K562 (cell line): ENCODE results near the gene SYNE2. TPM values are rescaled to one million over a fixed set of nuclear protein-coding genes. Genes with fewer than 3 reads are reported as not detected.

Experiments used
- ATAC-seq: fragments of 200-7000 bp; cut with Tn5 transposase; 3 replicates; pipeline ENCODE4 v1.9.1; 2020; ENCODE audit warnings: moderate library complexity
- BruUV-seq: library from RNA; stranded (reverse); fragments of 400-500 nt; replicated peaks from 2 replicates; lab custom pipeline; 2021; lab: Mats Ljungman, UMichigan
- CTCF ChIA-PET: fragments of 300-600 bp; formaldehyde crosslinking; extraction: SDS; loops from one replicate; lab custom pipeline; 2021; ENCODE audit warnings: low intra/inter-chr PET ratio; lab: Yijun Ruan, JAX
- POLR2A ChIA-PET: fragments of 300-600, 350-650 bp; sonication (Branson Sonifier 250); formaldehyde crosslinking; extraction: SDS; loops from one replicate; lab custom pipeline; 2021; ENCODE audit warnings: antibody characterized with exemption, inconsistent platforms; lab: Yijun Ruan, JAX
- DNase-seq, 4 experiments: peaks; one replicate each; pipeline versions ENCODE4 v3.0.0 to v3.0.0-alpha.2; 2011 to 2018; ENCODE audit warnings: low spot score in 3 of 4, mixed read lengths in 3 of 4; ENCODE audit errors: extremely low read depth in 1 of 4
- FAIRE-seq: peaks from 2 replicates; lab custom pipeline; 2011; peaks lifted over from hg19 to GRCh38; lab: Jason Lieb, UNC
- H2AFZ ChIP-seq: 2 replicates; pipeline ENCODE4 v1.6.0; 2011; ENCODE audit warnings: low read depth, low read length, control low read depth, inconsistent platforms
- H3K27ac ChIP-seq: fragments of 200-600 bp; 3 replicates; pipeline ENCODE4 v1.8.0; 2011; ENCODE audit warnings: low read depth, mild to moderate bottlenecking, control low read depth, inconsistent platforms, low read length, moderate library complexity, mixed read lengths; ENCODE audit errors: extremely low read depth
- H3K27me3 ChIP-seq, 2 experiments: fragments of 300-600 bp in 1 of 2; 2 replicates in 1 of 2; 3 replicates in 1 of 2; pipeline versions ENCODE4 v1.6.0 to v1.8.0; 2011; ENCODE audit warnings: inconsistent platforms in 2 of 2, low read length in 2 of 2, mild to moderate bottlenecking in 1 of 2, mixed read lengths in 1 of 2, moderate library complexity in 1 of 2; ENCODE audit not compliant: control insufficient read depth in 2 of 2, insufficient read depth in 2 of 2
- H3K36me3 ChIP-seq: fragments of 300-600 bp; 3 replicates; pipeline ENCODE4 v1.8.0; 2011; ENCODE audit warnings: mild to moderate bottlenecking, low read length, inconsistent platforms; ENCODE audit not compliant: control insufficient read depth, insufficient read depth
- H3K4me1 ChIP-seq, 2 experiments: fragments of 200-600 bp in 1 of 2; replicated peaks in 1 of 2; 2 replicates in 1 of 2; 3 replicates in 1 of 2; pipeline versions ENCODE4 v1.5.1 to v1.8.0; 2011; ENCODE audit warnings: inconsistent platforms in 2 of 2, low read length in 2 of 2, mild to moderate bottlenecking in 1 of 2, mixed read lengths in 1 of 2, moderate library complexity in 1 of 2; ENCODE audit not compliant: control insufficient read depth in 2 of 2, insufficient read depth in 2 of 2
- H3K4me2 ChIP-seq: 2 replicates; pipeline ENCODE4 v1.6.1; 2011; ENCODE audit warnings: low read length, control low read depth, inconsistent platforms, mixed read lengths; ENCODE audit not compliant: insufficient read depth
- H3K4me3 ChIP-seq: fragments of 200-600 bp; sonication (generic), shearing (Covaris generic); 2 replicates; pipeline ENCODE4 v1.5.1; 2016; ENCODE audit warnings: control low read depth, inconsistent platforms
- H3K79me2 ChIP-seq: fragments of 200-600 bp; 3 replicates; pipeline ENCODE4 v1.8.0; 2011; ENCODE audit warnings: low read length, inconsistent platforms; ENCODE audit not compliant: control insufficient read depth, insufficient read depth
- H3K9ac ChIP-seq, 2 experiments: 2 replicates each; pipeline versions ENCODE4 v1.6.0 to v1.6.1; 2011; ENCODE audit warnings: low read depth in 2 of 2, low read length in 2 of 2, control low read depth in 1 of 2, inconsistent platforms in 1 of 2, mild to moderate bottlenecking in 1 of 2, mixed read lengths in 1 of 2; ENCODE audit not compliant: insufficient read depth in 1 of 2
- H3K9me1 ChIP-seq: one replicate; pipeline ENCODE4 v1.6.0; 2011; ENCODE audit warnings: inconsistent platforms, mild to moderate bottlenecking, low read length, moderate library complexity; ENCODE audit not compliant: control insufficient read depth, insufficient read depth
- H3K9me3 ChIP-seq: replicated peaks from 2 replicates; pipeline ENCODE4 v1.5.1; 2011; ENCODE audit warnings: low read depth, low read length, inconsistent platforms; ENCODE audit not compliant: control insufficient read depth, insufficient read depth
- H4K20me1 ChIP-seq: replicated peaks from 2 replicates; pipeline ENCODE4 v1.6.1; 2011; ENCODE audit warnings: low read length, inconsistent platforms, mixed read lengths; ENCODE audit not compliant: control insufficient read depth, insufficient read depth
- TEAD1 ChIP-seq, 2 experiments: fragments of 450-650 bp in 1 of 2; sonication (generic) in 1 of 2; formaldehyde crosslinking; IDR thresholded peaks; 2 replicates each; pipeline versions ENCODE4 v1.4.0 to v1.8.0; 2020 to 2022; ENCODE audit warnings: mild to moderate bottlenecking in 2 of 2, missing genetic modification reagents in 1 of 2
- WGBS: fragments of 100-300 bp; shearing (Covaris generic); methylation state at CpG from one replicate; pipeline ENCODE4 v1.1.6; 2016; ENCODE audit warnings: low coverage, mixed read lengths; ENCODE audit not compliant: insufficient coverage; ENCODE audit errors: missing lambda C conversion rate; 5-methylcytosine and 5-hydroxymethylcytosine counted together
- in situ Hi-C: fragments of 300-500 bp; cut with MboI; formaldehyde crosslinking; loops from 4 replicates; pipeline ENCODE4 v1.15.0; 2018; ENCODE audit warnings: inconsistent platforms, mixed read lengths
- intact Hi-C: fragments of 100-400 bp; cut with micrococcal nuclease; formaldehyde crosslinking; loops from 2 replicates; pipeline ENCODE4 v1.14.2; 2022
- polyA plus RNA-seq, 8 experiments: library from polyadenylated mRNA; depleted of rRNA in 4 of 8; stranded (reverse) in 5 of 8; unstranded in 3 of 8; fragments of >200 nt; fragmentation: Nextera tagmentation in 2 of 8; fragmentation: Illumina TruSeq in 1 of 8; extraction: Ambion mirVana in 2 of 8; extraction: Trizol in 1 of 8; gene quantifications; 2 replicates each; pipeline versions ENCODE4 v1.2.1 to v1.2.3, GENCODE V29; 2011 to 2014; ENCODE audit warnings: inconsistent platforms in 1 of 8, missing spikeins in 1 of 8
- total RNA-seq, 7 experiments: library from RNA; depleted of rRNA in 6 of 7; stranded (reverse); fragments of >200 nt in 6 of 7; fragmentation: Illumina TruSeq in 2 of 7; extraction: Trizol in 2 of 7; gene quantifications; 2 replicates each; pipeline versions ENCODE4 v1.2.1 to v1.2.3, GENCODE V29; 2011 to 2021; ENCODE audit warnings: low replicate concordance in 1 of 7
- TF ChIP-seq, protein P1 (sequence below): IDR thresholded peaks from 2 replicates; pipeline ENCODE4 v1.6.1; 2011; ENCODE audit not compliant: insufficient read length; ENCODE audit errors: extremely low read depth
- TF ChIP-seq, protein P2 (sequence below): sonication (generic); formaldehyde crosslinking; IDR thresholded peaks from 2 replicates; pipeline ENCODE4 v1.8.0; 2023; ENCODE audit warnings: missing genetic modification reagents, mild to moderate bottlenecking, borderline replicate concordance
- TF ChIP-seq, protein P3 (sequence below), 2 experiments: fragments of 450-650 bp; formaldehyde crosslinking in 1 of 2; IDR thresholded peaks; 2 replicates each; pipeline versions ENCODE4 v1.4.0 to v1.6.1; 2014 to 2020; ENCODE audit warnings: mild to moderate bottlenecking in 2 of 2, borderline replicate concordance in 1 of 2, low read depth in 1 of 2

SYNE2 gene
- total and polyA plus RNA-seq, 9 of the 15 experiments (the other 6 are each of a cell fraction or from before 2014, with no cell fraction given) = 0.06 to 0.53 (median 0.11) TPM

DNA sequence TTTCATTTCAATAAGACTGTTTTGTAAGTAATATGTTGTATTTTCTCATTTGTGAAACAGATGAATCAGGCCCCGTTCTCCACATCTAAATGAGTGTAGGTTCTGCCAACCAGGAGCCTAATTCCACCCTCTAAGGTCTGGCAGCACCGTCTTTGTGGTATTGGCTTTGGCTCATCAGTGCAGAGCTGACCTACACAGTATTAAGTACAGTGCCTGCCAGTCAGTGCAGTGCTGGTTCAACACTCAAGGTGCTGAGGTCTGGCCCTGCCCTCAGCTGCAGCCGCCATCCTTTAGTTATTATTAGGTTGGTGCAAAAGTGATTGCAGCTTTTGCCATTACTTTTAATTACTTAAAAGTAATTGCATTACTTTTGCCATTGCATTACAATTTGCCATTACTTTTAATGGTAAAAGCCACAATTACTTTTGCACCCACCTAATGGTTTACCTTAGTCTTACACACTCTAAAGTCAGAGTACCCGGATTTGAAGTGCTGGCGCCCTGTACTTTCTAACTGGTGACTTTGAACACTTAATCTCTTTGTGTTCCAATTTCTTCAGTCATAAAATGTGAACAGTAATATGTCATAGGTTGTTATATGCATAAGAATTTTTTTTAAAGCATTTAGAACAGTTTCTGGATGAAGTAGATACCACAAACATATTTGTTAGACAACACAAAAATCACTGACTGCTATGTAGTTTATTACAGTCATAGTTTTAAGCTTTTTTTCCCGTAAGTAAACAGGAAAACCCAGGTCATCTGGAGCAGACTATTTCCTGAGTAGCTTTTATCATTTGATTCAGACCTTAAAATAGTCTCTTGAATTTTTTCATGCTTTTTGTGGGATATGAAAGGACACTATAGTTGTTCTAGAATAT lies 99.5 kb downstream of the SYNE2 start:
- DNase-seq = no peak
- Histone ChIP-seq H3K27ac (no peak overlapping the region), H3K4me2 (no peak overlapping the region), H3K9ac (no peak overlapping the region), H3K4me3 (no peak overlapping the region), H4K20me1 (no peaks in the 10 kb centered on the region), H3K79me2 (no peaks in the 10 kb centered on the region), H3K4me1 (no peaks in the 10 kb centered on the region), H3K9me1 (no peaks in the 10 kb centered on the region), H2AFZ (no peak overlapping the region), H3K36me3 (no peaks in the 10 kb centered on the region), H3K9me3 (no peaks in the 10 kb centered on the region), H3K27me3 (no peaks in the 10 kb centered on the region; a peak in 1 of 5 replicates)
- intact Hi-C loops (no loop called here), in situ Hi-C loops (no loop called here)
- POLR2A ChIA-PET = no interaction called here
- CTCF ChIA-PET = no interaction called here
- BruUV-seq = no TSS peak
- FAIRE-seq = no peak
- WGBS = 0% methylated on average over 6 of the region's 6 CpGs
- no peak for ATAC-seq
- TF ChIP-seq, protein P1, sequence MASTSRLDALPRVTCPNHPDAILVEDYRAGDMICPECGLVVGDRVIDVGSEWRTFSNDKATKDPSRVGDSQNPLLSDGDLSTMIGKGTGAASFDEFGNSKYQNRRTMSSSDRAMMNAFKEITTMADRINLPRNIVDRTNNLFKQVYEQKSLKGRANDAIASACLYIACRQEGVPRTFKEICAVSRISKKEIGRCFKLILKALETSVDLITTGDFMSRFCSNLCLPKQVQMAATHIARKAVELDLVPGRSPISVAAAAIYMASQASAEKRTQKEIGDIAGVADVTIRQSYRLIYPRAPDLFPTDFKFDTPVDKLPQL = no peak
- TF ChIP-seq, protein P2, sequence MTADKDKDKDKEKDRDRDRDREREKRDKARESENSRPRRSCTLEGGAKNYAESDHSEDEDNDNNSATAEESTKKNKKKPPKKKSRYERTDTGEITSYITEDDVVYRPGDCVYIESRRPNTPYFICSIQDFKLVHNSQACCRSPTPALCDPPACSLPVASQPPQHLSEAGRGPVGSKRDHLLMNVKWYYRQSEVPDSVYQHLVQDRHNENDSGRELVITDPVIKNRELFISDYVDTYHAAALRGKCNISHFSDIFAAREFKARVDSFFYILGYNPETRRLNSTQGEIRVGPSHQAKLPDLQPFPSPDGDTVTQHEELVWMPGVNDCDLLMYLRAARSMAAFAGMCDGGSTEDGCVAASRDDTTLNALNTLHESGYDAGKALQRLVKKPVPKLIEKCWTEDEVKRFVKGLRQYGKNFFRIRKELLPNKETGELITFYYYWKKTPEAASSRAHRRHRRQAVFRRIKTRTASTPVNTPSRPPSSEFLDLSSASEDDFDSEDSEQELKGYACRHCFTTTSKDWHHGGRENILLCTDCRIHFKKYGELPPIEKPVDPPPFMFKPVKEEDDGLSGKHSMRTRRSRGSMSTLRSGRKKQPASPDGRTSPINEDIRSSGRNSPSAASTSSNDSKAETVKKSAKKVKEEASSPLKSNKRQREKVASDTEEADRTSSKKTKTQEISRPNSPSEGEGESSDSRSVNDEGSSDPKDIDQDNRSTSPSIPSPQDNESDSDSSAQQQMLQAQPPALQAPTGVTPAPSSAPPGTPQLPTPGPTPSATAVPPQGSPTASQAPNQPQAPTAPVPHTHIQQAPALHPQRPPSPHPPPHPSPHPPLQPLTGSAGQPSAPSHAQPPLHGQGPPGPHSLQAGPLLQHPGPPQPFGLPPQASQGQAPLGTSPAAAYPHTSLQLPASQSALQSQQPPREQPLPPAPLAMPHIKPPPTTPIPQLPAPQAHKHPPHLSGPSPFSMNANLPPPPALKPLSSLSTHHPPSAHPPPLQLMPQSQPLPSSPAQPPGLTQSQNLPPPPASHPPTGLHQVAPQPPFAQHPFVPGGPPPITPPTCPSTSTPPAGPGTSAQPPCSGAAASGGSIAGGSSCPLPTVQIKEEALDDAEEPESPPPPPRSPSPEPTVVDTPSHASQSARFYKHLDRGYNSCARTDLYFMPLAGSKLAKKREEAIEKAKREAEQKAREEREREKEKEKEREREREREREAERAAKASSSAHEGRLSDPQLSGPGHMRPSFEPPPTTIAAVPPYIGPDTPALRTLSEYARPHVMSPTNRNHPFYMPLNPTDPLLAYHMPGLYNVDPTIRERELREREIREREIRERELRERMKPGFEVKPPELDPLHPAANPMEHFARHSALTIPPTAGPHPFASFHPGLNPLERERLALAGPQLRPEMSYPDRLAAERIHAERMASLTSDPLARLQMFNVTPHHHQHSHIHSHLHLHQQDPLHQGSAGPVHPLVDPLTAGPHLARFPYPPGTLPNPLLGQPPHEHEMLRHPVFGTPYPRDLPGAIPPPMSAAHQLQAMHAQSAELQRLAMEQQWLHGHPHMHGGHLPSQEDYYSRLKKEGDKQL = no peak
- no peak for TF ChIP-seq TEAD1 (CRISPR knock-in tag; IDR thresholded peaks at IDR 0.05)
- TF ChIP-seq, protein P3, sequence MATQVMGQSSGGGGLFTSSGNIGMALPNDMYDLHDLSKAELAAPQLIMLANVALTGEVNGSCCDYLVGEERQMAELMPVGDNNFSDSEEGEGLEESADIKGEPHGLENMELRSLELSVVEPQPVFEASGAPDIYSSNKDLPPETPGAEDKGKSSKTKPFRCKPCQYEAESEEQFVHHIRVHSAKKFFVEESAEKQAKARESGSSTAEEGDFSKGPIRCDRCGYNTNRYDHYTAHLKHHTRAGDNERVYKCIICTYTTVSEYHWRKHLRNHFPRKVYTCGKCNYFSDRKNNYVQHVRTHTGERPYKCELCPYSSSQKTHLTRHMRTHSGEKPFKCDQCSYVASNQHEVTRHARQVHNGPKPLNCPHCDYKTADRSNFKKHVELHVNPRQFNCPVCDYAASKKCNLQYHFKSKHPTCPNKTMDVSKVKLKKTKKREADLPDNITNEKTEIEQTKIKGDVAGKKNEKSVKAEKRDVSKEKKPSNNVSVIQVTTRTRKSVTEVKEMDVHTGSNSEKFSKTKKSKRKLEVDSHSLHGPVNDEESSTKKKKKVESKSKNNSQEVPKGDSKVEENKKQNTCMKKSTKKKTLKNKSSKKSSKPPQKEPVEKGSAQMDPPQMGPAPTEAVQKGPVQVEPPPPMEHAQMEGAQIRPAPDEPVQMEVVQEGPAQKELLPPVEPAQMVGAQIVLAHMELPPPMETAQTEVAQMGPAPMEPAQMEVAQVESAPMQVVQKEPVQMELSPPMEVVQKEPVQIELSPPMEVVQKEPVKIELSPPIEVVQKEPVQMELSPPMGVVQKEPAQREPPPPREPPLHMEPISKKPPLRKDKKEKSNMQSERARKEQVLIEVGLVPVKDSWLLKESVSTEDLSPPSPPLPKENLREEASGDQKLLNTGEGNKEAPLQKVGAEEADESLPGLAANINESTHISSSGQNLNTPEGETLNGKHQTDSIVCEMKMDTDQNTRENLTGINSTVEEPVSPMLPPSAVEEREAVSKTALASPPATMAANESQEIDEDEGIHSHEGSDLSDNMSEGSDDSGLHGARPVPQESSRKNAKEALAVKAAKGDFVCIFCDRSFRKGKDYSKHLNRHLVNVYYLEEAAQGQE (IDR thresholded peaks at IDR 0.05; ENCODE audit: borderline replicate concordance) = no peak
- TF ChIP-seq, protein P3 (CRISPR knock-in tag; IDR thresholded peaks at IDR 0.05; ENCODE audit: low read depth) = no peak
